GM12891 (cell line): Measurements from ENCODE around the gene ZNF438.
"Not testable (repeated sequence)": the region's sequence is repeated elsewhere in the genome, so short reads cannot be mapped to it uniquely, and the experiment has no call there.

Source experiments
- DNase-seq: peaks from one replicate; pipeline ENCODE4 v3.0.0; 2011; ENCODE audit warnings: low spot score; ENCODE audit not compliant: insufficient read length
- FAIRE-seq: peaks from 2 replicates; lab custom pipeline; 2011; peaks lifted over from hg19 to GRCh38; lab: Jason Lieb, UNC
- PAX5 ChIP-seq: IDR thresholded peaks from 2 replicates; pipeline ENCODE4 v1.6.1; 2011; ENCODE audit warnings: low read length, moderate library complexity, mild to moderate bottlenecking; ENCODE audit not compliant: insufficient read depth, severe bottlenecking
- POLR2A ChIP-seq: IDR thresholded peaks from 2 replicates; pipeline ENCODE4 v1.6.1; 2011; ENCODE audit warnings: low read depth, low read length, control low read depth
- POLR2AphosphoS5 ChIP-seq: IDR thresholded peaks from 2 replicates; pipeline ENCODE4 v1.6.1; 2011; ENCODE audit warnings: low read depth, low read length, control low read depth
- POU2F2 ChIP-seq: IDR thresholded peaks from 2 replicates; pipeline ENCODE4 v1.6.1; 2011; ENCODE audit warnings: low read depth, mild to moderate bottlenecking, control low read depth, low read length, moderate library complexity
- SPI1 ChIP-seq: IDR thresholded peaks from 2 replicates; pipeline ENCODE4 v1.6.1; 2011; ENCODE audit warnings: low read depth, low read length, control low read depth
- TAF1 ChIP-seq: IDR thresholded peaks from 2 replicates; pipeline ENCODE4 v1.6.1; 2011; ENCODE audit warnings: low read depth, low read length, control low read depth

ZNF438 gene

GRCh38 chr10:30810416-30810815, 221.2 kb downstream of the ZNF438 start:
- no peak for FAIRE-seq
- DNase-seq = no peak
- no peak for TF ChIP-seq SPI1
- TF ChIP-seq POLR2A = no peak
- no peak for TF ChIP-seq POU2F2
- no peak for TF ChIP-seq POLR2AphosphoS5
- TF ChIP-seq TAF1 = no peak
- TF ChIP-seq PAX5 = no peak

- no peak for FAIRE-seq
- TF ChIP-seq POLR2A (no peak), POU2F2 (no peak), PAX5 (no peak), TAF1 (no peak), SPI1 (no peak), POLR2AphosphoS5 (no peak)
- DNase-seq = no peak
Observed at GRCh38 chr10:30806850-30807249, 224.8 kb downstream of the ZNF438 start.

GRCh38 chr10:30805061-30805460, 226.6 kb downstream of the ZNF438 start:
- TF ChIP-seq POLR2A = no peak
- TF ChIP-seq TAF1 = no peak
- TF ChIP-seq POU2F2 = no peak
- no peak for TF ChIP-seq SPI1
- no peak for TF ChIP-seq PAX5
- no peak for TF ChIP-seq POLR2AphosphoS5
- FAIRE-seq (no peak), DNase-seq (no peak)

- no peak for DNase-seq
- no peak for TF ChIP-seq POU2F2
- no peak for TF ChIP-seq PAX5
- no peak for TF ChIP-seq SPI1
- no peak for TF ChIP-seq POLR2A
- TF ChIP-seq TAF1 = no peak
- no peak for TF ChIP-seq POLR2AphosphoS5
- FAIRE-seq = no peak
Observed at GRCh38 chr10:30804478-30805055, 227.1 kb downstream of the ZNF438 start.

GRCh38 chr10:30803892-30804322, 227.8 kb downstream of the ZNF438 start:
- FAIRE-seq (no peak), DNase-seq (no peak)
- TF ChIP-seq PAX5 (no peak), POLR2AphosphoS5 (no peak), SPI1 (no peak), POU2F2 (no peak), POLR2A (no peak), TAF1 (no peak)

GRCh38 chr10:30803058-30803457, 228.6 kb downstream of the ZNF438 start:
- no peak for TF ChIP-seq POU2F2
- FAIRE-seq (no peak), DNase-seq (no peak)

GRCh38 chr10:30800368-30800767, 231.3 kb downstream of the ZNF438 start:
- FAIRE-seq (no peak), DNase-seq (no peak)
- TF ChIP-seq TAF1 (no peak), POLR2A (no peak), SPI1 (no peak), POU2F2 (no peak), POLR2AphosphoS5 (no peak)

GRCh38 chr10:30798646-30799185, 232.9 kb downstream of the ZNF438 start:
- DNase-seq = no peak
- no peak for TF ChIP-seq PAX5
- no peak for TF ChIP-seq SPI1
- TF ChIP-seq POLR2AphosphoS5 = no peak
- no peak for TF ChIP-seq POU2F2
- no peak for TF ChIP-seq POLR2A
- TF ChIP-seq TAF1 = no peak
- FAIRE-seq = no peak

GRCh38 chr10:30795024-30795423, 236.6 kb downstream of the ZNF438 start:
- FAIRE-seq, DNase-seq: not testable (repeated sequence)
